Measurements from ENCODE around the gene GLIS1. TPM values are rescaled to one million over a fixed set of nuclear protein-coding genes. Genes with fewer than 3 reads are reported as not detected.

GLIS1 gene
- total RNA-seq, 1 experiment from 2014 or later, result not detected

DNA sequence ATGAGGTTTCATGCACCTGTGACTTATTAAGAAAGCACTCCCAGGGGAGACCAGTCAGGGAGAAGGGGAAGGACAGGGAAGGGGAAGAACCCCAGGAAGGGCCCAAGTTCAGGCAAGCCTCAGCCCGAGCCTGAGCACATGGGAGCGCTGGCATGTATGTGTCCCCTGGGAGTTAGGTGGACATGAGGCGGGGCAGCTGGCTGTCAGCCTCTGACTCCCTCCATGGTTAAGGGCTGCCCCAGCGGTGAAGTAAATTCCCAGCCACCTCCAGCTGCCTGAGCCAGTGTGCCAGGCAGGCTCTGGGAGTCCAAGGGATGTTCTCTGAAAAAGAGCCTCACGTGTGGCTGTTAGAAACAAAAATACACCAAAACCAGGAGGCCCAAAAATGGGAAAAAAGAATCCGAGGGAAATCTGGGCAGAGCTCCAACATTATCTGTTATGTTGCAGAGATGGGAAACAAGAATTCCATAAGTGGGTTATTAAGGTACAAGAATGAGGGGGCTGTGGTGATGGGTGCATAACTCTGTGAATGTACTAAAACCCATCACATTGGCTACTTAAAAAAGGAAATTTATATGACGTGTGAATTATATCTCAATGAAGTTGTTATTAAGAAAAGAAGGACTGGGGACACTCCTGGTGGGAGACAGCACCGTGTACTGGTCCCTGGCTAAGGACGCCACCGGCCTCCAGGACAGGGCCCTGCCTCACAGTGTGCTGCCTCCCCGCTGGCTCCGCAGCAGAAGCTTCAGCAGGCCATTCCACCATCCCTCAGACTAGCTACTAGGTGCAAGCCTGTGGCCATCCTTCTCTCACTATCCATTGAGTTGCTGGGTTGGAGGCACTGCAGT is 261.1 kb downstream of the GLIS1 start:
- ChIA-PET CTCF (interaction anchor here (0.6 kb wide), 1 partner anchor 29 kb away, joined by 3 read pairs; no protein-coding TSS in a partner anchor), POLR2A (ENCODE audit: unreplicated experiment) (no interaction called here)
- Histone ChIP-seq H2AFZ (no peak overlapping the region), H3K9me2 (ENCODE audit: insufficient read depth) (no peaks in the 10 kb centered on the region), H3K27ac (no peak overlapping the region), H4K20me1 (ENCODE audit: insufficient read depth) (no peaks in the 10 kb centered on the region; the same call in 1 of the 2 replicates), H3K4me1 (replicated peaks; ENCODE audit: insufficient read depth) (no peaks in the 10 kb centered on the region), H3K79me2 (ENCODE audit: low read depth) (no peaks in the 10 kb centered on the region), H3F3A (ENCODE audit: insufficient read depth, low read depth) (no peaks in the 10 kb centered on the region), H3K9me3 (ENCODE audit: insufficient read depth, low read depth) (no peaks in the 10 kb centered on the region), H3K36me3 (ENCODE audit: low read depth) (no peaks in the 10 kb centered on the region), H3K4me3 (no peak overlapping the region), H3K4me2 (no peak overlapping the region), H3K27me3 (ENCODE audit: insufficient read depth, low read depth) (peaks cover 79% of the 10 kb centered on the region)
- intact Hi-C loops (cut with micrococcal nuclease; ENCODE audit: unreplicated experiment), result loop anchor here (10.0 kb wide), 1 partner anchor 203 kb away; no protein-coding TSS in a partner anchor
- BruUV-seq (replicated peaks), result no TSS peak
- peak in 1 of 2 experiments; percentile 9 for DNase-seq
- TF ChIP-seq EZH2 (IDR thresholded peaks at IDR 0.05; ENCODE audit: low read depth), result no peak
- TF ChIP-seq, protein P1, sequence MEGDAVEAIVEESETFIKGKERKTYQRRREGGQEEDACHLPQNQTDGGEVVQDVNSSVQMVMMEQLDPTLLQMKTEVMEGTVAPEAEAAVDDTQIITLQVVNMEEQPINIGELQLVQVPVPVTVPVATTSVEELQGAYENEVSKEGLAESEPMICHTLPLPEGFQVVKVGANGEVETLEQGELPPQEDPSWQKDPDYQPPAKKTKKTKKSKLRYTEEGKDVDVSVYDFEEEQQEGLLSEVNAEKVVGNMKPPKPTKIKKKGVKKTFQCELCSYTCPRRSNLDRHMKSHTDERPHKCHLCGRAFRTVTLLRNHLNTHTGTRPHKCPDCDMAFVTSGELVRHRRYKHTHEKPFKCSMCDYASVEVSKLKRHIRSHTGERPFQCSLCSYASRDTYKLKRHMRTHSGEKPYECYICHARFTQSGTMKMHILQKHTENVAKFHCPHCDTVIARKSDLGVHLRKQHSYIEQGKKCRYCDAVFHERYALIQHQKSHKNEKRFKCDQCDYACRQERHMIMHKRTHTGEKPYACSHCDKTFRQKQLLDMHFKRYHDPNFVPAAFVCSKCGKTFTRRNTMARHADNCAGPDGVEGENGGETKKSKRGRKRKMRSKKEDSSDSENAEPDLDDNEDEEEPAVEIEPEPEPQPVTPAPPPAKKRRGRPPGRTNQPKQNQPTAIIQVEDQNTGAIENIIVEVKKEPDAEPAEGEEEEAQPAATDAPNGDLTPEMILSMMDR (conservative IDR thresholded peaks at IDR 0.05), result no peak

DNA sequence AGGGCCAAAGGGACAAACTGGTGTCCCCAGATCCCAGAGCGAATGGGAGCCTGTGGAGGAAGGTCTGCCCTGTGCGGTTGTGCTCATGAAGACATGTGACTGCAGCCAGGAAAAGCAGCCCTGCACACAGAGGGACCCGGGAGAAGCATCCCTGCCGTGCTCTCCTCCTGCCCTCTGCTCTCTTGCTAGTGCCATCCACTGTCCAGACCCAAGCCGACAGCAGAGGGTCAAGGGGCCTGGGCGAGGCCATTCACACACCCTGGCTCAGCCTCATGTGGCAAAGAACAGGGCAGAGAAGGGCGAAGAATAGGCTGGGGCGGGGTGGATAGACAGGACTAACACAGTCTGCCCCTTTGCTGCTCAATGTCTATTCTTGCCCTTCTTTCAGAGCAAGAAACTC is 262.4 kb downstream of the GLIS1 start:
- ChIA-PET POLR2A (ENCODE audit: unreplicated experiment) (no interaction called here), CTCF (no interaction called here)
- TF ChIP-seq, protein P1 (conservative IDR thresholded peaks at IDR 0.05), result no peak
- no peak for TF ChIP-seq EZH2 (IDR thresholded peaks at IDR 0.05; ENCODE audit: low read depth)
- Histone ChIP-seq H2AFZ (no peak overlapping the region), H4K20me1 (ENCODE audit: insufficient read depth) (no peaks in the 10 kb centered on the region; the same call in 1 of the 2 replicates), H3K4me2 (no peak overlapping the region), H3K9me2 (ENCODE audit: insufficient read depth) (no peaks in the 10 kb centered on the region), H3F3A (ENCODE audit: insufficient read depth, low read depth) (no peaks in the 10 kb centered on the region), H3K27me3 (ENCODE audit: insufficient read depth, low read depth) (peaks cover 66% of the 10 kb centered on the region), H3K36me3 (ENCODE audit: low read depth) (no peaks in the 10 kb centered on the region), H3K9me3 (ENCODE audit: insufficient read depth, low read depth) (no peaks in the 10 kb centered on the region), H3K4me3 (no peak overlapping the region), H3K79me2 (ENCODE audit: low read depth) (no peaks in the 10 kb centered on the region), H3K4me1 (replicated peaks; ENCODE audit: insufficient read depth) (no peaks in the 10 kb centered on the region), H3K27ac (no peak overlapping the region)
- DNase-seq, result peak in 1 of 2 experiments; percentile 26
- intact Hi-C loops (cut with micrococcal nuclease; ENCODE audit: unreplicated experiment), result loop anchor here (10.0 kb wide), 1 partner anchor 202 kb away; no protein-coding TSS in a partner anchor
- BruUV-seq (replicated peaks), result no TSS peak

DNA sequence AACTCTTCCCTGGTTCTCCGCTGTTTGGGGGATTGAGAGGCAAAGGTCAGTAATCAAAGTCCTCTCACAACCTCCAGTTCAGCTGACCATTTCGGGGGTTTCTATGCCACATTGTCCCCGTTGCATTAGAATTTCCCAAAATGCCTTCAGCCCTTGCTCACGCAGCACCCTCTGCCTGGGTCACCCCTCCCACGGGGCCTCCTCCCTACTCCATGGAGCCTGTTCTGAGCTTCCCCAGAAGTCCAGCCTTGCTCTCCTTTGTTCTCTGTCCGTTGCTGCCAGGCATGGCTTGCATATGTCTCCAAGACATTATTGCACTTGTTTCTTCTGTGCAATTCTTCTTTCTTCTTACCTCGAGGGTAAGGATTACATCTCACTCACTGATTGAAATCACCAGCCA is 263.3 kb downstream of the GLIS1 start:
- no TSS peak for BruUV-seq (replicated peaks)
- no peaks in the 10 kb centered on the region; the same call in 1 of the 2 replicates for H4K20me1 ChIP-seq (ENCODE audit: insufficient read depth)
- no peak overlapping the region for H2AFZ ChIP-seq
- no peaks in the 10 kb centered on the region for H3K36me3 ChIP-seq (ENCODE audit: low read depth)
- TF ChIP-seq, protein P1 (conservative IDR thresholded peaks at IDR 0.05), result no peak
- TF ChIP-seq EZH2 (IDR thresholded peaks at IDR 0.05; ENCODE audit: low read depth), result no peak
- no peak overlapping the region for H3K4me2 ChIP-seq
- no peaks in the 10 kb centered on the region for H3K9me3 ChIP-seq (ENCODE audit: insufficient read depth, low read depth)
- H3F3A ChIP-seq (ENCODE audit: insufficient read depth, low read depth), result no peaks in the 10 kb centered on the region
- intact Hi-C loops (cut with micrococcal nuclease; ENCODE audit: unreplicated experiment), result loop anchor here (10.0 kb wide), 1 partner anchor 201 kb away; no protein-coding TSS in a partner anchor
- peaks cover 57% of the 10 kb centered on the region for H3K27me3 ChIP-seq (ENCODE audit: insufficient read depth, low read depth)
- ChIA-PET POLR2A (ENCODE audit: unreplicated experiment) (no interaction called here), CTCF (no interaction called here)
- H3K9me2 ChIP-seq (ENCODE audit: insufficient read depth), result no peaks in the 10 kb centered on the region
- no peaks in the 10 kb centered on the region for H3K79me2 ChIP-seq (ENCODE audit: low read depth)
- H3K4me1 ChIP-seq (replicated peaks; ENCODE audit: insufficient read depth), result no peaks in the 10 kb centered on the region
- H3K4me3 ChIP-seq, result no peak overlapping the region
- H3K27ac ChIP-seq, result no peak overlapping the region
- DNase-seq, result peak in 1 of 2 experiments; percentile 5

All from PC-9 (cell line).